ENCODE data around the gene OLFML2A.

The OLFML2A gene

DNA sequence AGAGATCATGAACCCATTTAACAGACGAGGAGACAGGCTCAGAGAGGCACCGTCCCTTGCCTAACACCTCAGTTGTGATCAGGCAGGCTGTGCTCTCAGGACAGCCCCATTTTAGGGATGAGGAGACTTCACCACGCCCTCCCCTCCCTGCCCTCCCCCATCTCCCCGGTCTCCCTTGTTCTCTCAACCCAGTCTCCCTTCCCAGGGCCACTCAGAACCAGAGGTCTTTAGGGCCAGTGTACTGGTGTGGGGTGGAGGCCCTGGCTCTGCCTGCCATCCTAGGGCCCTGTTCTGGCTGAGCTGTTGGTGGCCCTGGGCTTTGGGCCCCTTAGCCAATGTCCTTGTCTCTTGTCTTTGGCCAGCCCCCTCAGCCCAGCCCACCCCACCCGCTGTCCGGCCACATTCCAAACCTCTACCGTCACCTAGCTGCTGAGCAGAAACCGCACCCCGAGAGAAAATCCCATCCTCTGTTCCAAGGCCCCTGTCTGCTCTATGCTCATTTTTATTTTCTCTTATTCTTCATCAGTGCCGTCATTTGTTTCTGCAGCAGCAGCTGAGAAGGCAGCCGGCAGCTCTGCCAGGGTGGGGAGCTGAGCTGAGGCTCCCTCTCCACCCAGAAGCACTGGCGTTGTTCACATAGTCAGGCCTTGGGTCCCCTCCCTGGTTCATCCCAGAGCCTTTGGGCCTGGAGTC lies 33.9 kb downstream of the OLFML2A start:
- TF ChIP-seq, protein P1, sequence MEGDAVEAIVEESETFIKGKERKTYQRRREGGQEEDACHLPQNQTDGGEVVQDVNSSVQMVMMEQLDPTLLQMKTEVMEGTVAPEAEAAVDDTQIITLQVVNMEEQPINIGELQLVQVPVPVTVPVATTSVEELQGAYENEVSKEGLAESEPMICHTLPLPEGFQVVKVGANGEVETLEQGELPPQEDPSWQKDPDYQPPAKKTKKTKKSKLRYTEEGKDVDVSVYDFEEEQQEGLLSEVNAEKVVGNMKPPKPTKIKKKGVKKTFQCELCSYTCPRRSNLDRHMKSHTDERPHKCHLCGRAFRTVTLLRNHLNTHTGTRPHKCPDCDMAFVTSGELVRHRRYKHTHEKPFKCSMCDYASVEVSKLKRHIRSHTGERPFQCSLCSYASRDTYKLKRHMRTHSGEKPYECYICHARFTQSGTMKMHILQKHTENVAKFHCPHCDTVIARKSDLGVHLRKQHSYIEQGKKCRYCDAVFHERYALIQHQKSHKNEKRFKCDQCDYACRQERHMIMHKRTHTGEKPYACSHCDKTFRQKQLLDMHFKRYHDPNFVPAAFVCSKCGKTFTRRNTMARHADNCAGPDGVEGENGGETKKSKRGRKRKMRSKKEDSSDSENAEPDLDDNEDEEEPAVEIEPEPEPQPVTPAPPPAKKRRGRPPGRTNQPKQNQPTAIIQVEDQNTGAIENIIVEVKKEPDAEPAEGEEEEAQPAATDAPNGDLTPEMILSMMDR (IDR thresholded peaks at IDR 0.05; ENCODE audit: low read depth, low read length) = no peak
- no peak for TF ChIP-seq EZH2phosphoT487 (IDR thresholded peaks at IDR 0.05; ENCODE audit: low read depth)
- no peaks in the 10 kb centered on the region for H3K9me3 ChIP-seq (ENCODE audit: insufficient read depth, low read length)
- no peak overlapping the region for H3K4me2 ChIP-seq (ENCODE audit: low read length)
- no peak overlapping the region for H2AFZ ChIP-seq (ENCODE audit: low read depth, low read length)
- H3K4me3 ChIP-seq (ENCODE audit: low read length) = no peak overlapping the region
- H3K9ac ChIP-seq (ENCODE audit: low read length) = no peak overlapping the region
- no peaks in the 10 kb centered on the region for H3K79me2 ChIP-seq (ENCODE audit: low read length)
- H4K20me1 ChIP-seq (ENCODE audit: insufficient read depth, low read length) = no peaks in the 10 kb centered on the region
- H3K36me3 ChIP-seq (replicated peaks; ENCODE audit: low read depth, low read length) = no peaks in the 10 kb centered on the region
- no peaks in the 10 kb centered on the region for H3K27me3 ChIP-seq (ENCODE audit: low read depth, low read length)
- no peaks in the 10 kb centered on the region for H3K4me1 ChIP-seq (ENCODE audit: low read length)
- no peak overlapping the region for H3K27ac ChIP-seq (ENCODE audit: low read length)

DNA sequence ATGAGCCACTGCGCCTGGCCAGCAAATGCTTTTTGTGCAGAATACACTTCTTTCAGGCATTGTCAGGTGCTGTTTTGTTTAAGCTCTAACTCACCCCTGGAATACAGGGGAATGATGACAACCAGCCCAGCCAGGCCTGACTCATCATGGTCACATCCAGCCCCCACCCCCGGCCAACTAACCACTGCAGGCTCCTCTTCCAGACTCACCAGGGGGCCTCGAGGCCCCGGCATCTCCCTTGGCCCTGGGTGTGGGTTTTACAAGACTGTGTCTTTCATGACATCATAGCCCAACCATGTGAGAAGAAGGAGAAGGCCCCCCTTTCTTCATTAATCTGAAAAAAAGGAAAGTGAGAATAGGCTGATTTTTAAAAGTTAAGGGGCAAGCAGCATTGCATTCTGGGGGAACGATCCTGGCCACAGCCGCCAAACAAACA lies 35.5 kb downstream of the OLFML2A start:
- Histone ChIP-seq H3K9me3 (ENCODE audit: insufficient read depth, low read length) (no peaks in the 10 kb centered on the region), H3K4me1 (ENCODE audit: low read length) (no peaks in the 10 kb centered on the region), H3K79me2 (ENCODE audit: low read length) (no peaks in the 10 kb centered on the region), H4K20me1 (ENCODE audit: insufficient read depth, low read length) (no peaks in the 10 kb centered on the region), H3K4me2 (ENCODE audit: low read length) (no peak overlapping the region), H3K9ac (ENCODE audit: low read length) (no peak overlapping the region), H3K4me3 (ENCODE audit: low read length) (no peak overlapping the region), H3K27ac (ENCODE audit: low read length) (no peak overlapping the region), H3K36me3 (replicated peaks; ENCODE audit: low read depth, low read length) (no peaks in the 10 kb centered on the region), H2AFZ (ENCODE audit: low read depth, low read length) (no peak overlapping the region), H3K27me3 (ENCODE audit: low read depth, low read length) (no peaks in the 10 kb centered on the region)
- TF ChIP-seq EZH2phosphoT487 (IDR thresholded peaks at IDR 0.05; ENCODE audit: low read depth) = no peak
- TF ChIP-seq, protein P1 (IDR thresholded peaks at IDR 0.05; ENCODE audit: low read depth, low read length) = no peak

GRCh38 chr9:124813041-124813440 lies 36.1 kb downstream of the OLFML2A start:
- Histone ChIP-seq H3K9ac (ENCODE audit: low read length) (no peak overlapping the region), H3K4me2 (ENCODE audit: low read length) (no peak overlapping the region), H3K36me3 (replicated peaks; ENCODE audit: low read depth, low read length) (no peaks in the 10 kb centered on the region), H2AFZ (ENCODE audit: low read depth, low read length) (no peak overlapping the region), H3K9me3 (ENCODE audit: insufficient read depth, low read length) (no peaks in the 10 kb centered on the region), H3K27me3 (ENCODE audit: low read depth, low read length) (no peaks in the 10 kb centered on the region), H3K4me1 (ENCODE audit: low read length) (peaks cover 3% of the 10 kb centered on the region), H4K20me1 (ENCODE audit: insufficient read depth, low read length) (no peaks in the 10 kb centered on the region), H3K27ac (ENCODE audit: low read length) (no peak overlapping the region), H3K79me2 (ENCODE audit: low read length) (no peaks in the 10 kb centered on the region), H3K4me3 (ENCODE audit: low read length) (no peak overlapping the region)
- TF ChIP-seq EZH2phosphoT487 (IDR thresholded peaks at IDR 0.05; ENCODE audit: low read depth) = no peak
- TF ChIP-seq, protein P1 (IDR thresholded peaks at IDR 0.05; ENCODE audit: low read depth, low read length) = no peak

- Histone ChIP-seq H3K79me2 (ENCODE audit: low read length) (no peaks in the 10 kb centered on the region), H3K4me1 (ENCODE audit: low read length) (peaks cover 9% of the 10 kb centered on the region), H3K27ac (ENCODE audit: low read length) (no peak overlapping the region), H3K9me3 (ENCODE audit: insufficient read depth, low read length) (no peaks in the 10 kb centered on the region), H4K20me1 (ENCODE audit: insufficient read depth, low read length) (no peaks in the 10 kb centered on the region), H3K9ac (ENCODE audit: low read length) (no peak overlapping the region), H3K27me3 (ENCODE audit: low read depth, low read length) (no peaks in the 10 kb centered on the region), H3K4me2 (ENCODE audit: low read length) (no peak overlapping the region), H2AFZ (ENCODE audit: low read depth, low read length) (no peak overlapping the region), H3K4me3 (ENCODE audit: low read length) (no peak overlapping the region), H3K36me3 (replicated peaks; ENCODE audit: low read depth, low read length) (no peaks in the 10 kb centered on the region)
- TF ChIP-seq EZH2phosphoT487 (IDR thresholded peaks at IDR 0.05; ENCODE audit: low read depth) = no peak
- TF ChIP-seq, protein P1 (IDR thresholded peaks at IDR 0.05; ENCODE audit: low read depth, low read length) = no peak
Measured at GRCh38 chr9:124813501-124814163, 36.7 kb downstream of the OLFML2A start.
